T-cell (primary cell): ENCODE measurements around the gene PARVA. TPM values are rescaled to one million over a fixed set of nuclear protein-coding genes. Genes with fewer than 3 reads are reported as not detected.

Experiments used
- ATAC-seq, 4 experiments: fragments of 200-7000 bp in 3 of 4; fragments of 150-1000 bp in 1 of 4; cut with Tn5 transposase; replicated peaks in 1 of 4; 1 replicate in 3 of 4; 2 replicates in 1 of 4; pipeline ENCODE4 v1.10.0; 2021; ENCODE audit warnings: moderate library complexity in 3 of 4, mild to moderate bottlenecking in 2 of 4, moderate number of reproducible peaks in 1 of 4
- CTCF ChIA-PET, 2 donors: fragments of 300-600 bp; sonication (Branson Sonifier 250); formaldehyde crosslinking; loops; one replicate each; lab custom pipeline; 2022; ENCODE audit warnings: antibody characterized with exemption in 2 of 2; lab: Charles Lee
- POLR2A ChIA-PET, 2 donors: fragments of 300-600 bp; sonication (Branson Sonifier 250); formaldehyde crosslinking; loops; one replicate each; lab custom pipeline; 2022; ENCODE audit warnings: antibody characterized with exemption in 2 of 2; lab: Charles Lee
- DNase-seq, 35 experiments: peaks; one replicate each; pipeline versions ENCODE4 v3.0.0 to v3.0.0-alpha.2; 2013 to 2023
- H3K27ac ChIP-seq: one replicate; pipeline ENCODE4 v1.5.1; 2013; ENCODE audit warnings: low read length
- H3K27me3 ChIP-seq, 2 experiments: replicated peaks in 1 of 2; 1 replicate in 1 of 2; 2 replicates in 1 of 2; pipeline versions ENCODE4 v1.6.1 to v1.7.0; 2013; ENCODE audit warnings: low read length in 1 of 2, mixed read lengths in 1 of 2; ENCODE audit not compliant: control insufficient read depth in 2 of 2, insufficient read depth in 2 of 2; ENCODE audit errors: extremely low read depth in 1 of 2
- H3K36me3 ChIP-seq, 2 donors: 1 replicate in 1 of 2; 2 replicates in 1 of 2; pipeline versions ENCODE4 v1.6.1 to v1.7.0; 2013; ENCODE audit warnings: low read length in 1 of 2; ENCODE audit not compliant: control insufficient read depth in 2 of 2, insufficient read depth in 1 of 2; ENCODE audit errors: extremely low read depth in 1 of 2
- H3K4me1 ChIP-seq, 2 experiments: 1 replicate in 1 of 2; 2 replicates in 1 of 2; pipeline versions ENCODE4 v1.6.1 to v1.7.0; 2013; ENCODE audit warnings: low read length in 2 of 2, mixed read lengths in 1 of 2; ENCODE audit not compliant: insufficient read depth in 2 of 2, control insufficient read depth in 1 of 2; ENCODE audit errors: extremely low read depth in 1 of 2
- H3K4me3 ChIP-seq, 2 donors: 1 replicate in 1 of 2; 2 replicates in 1 of 2; pipeline versions ENCODE4 v1.5.1 to v1.7.0; 2013; ENCODE audit warnings: mild to moderate bottlenecking in 2 of 2, low read length in 1 of 2, moderate library complexity in 1 of 2; ENCODE audit not compliant: control insufficient read depth in 1 of 2; ENCODE audit errors: extremely low read depth in 1 of 2
- H3K9me3 ChIP-seq: 2 replicates; pipeline ENCODE4 v1.7.0; 2013
- H3K27ac Mint-ChIP-seq, 2 donors: one replicate each; pipeline ENCODE4 v1.8.0; 2020 to 2021; ENCODE audit warnings: mild to moderate bottlenecking in 2 of 2, mixed read lengths in 2 of 2
- H3K27me3 Mint-ChIP-seq, 2 donors: one replicate each; pipeline ENCODE4 v1.8.0; 2021 to 2022; ENCODE audit warnings: mixed read lengths in 2 of 2
- H3K36me3 Mint-ChIP-seq: one replicate; pipeline ENCODE4 v1.8.0; 2021; ENCODE audit warnings: mixed read lengths
- H3K4me1 Mint-ChIP-seq, 3 donors: one replicate each; pipeline ENCODE4 v1.8.0; 2020 to 2022; ENCODE audit warnings: mixed read lengths in 3 of 3, mild to moderate bottlenecking in 1 of 3
- H3K4me3 Mint-ChIP-seq, 3 donors: one replicate each; pipeline ENCODE4 v1.8.0; 2020 to 2022; ENCODE audit warnings: mild to moderate bottlenecking in 3 of 3, mixed read lengths in 3 of 3, moderate library complexity in 3 of 3
- H3K9me3 Mint-ChIP-seq, 3 donors: one replicate each; pipeline ENCODE4 v1.8.0; 2020 to 2022; ENCODE audit warnings: mixed read lengths in 3 of 3
- WGBS: methylation state at CpG from one replicate; pipeline ENCODE4 v1.1.5; 2013; ENCODE audit warnings: missing lambda C conversion rate; ENCODE audit not compliant: insufficient coverage; 5-methylcytosine and 5-hydroxymethylcytosine counted together
- total RNA-seq, 35 experiments: library from RNA in 6 of 35; stranded (reverse) in 6 of 35; fragments of 120-200 nt in 1 of 35; gene quantifications; one replicate each; pipeline versions ENCODE4 v1.2.1 to v1.2.4 and lab custom pipeline; 2013 to 2026

PARVA gene
- total RNA-seq, 5 donors from 2014 or later (not counting 1 experiment from before 2014, with no cell fraction given) = 0.41 to 0.93 (median 0.75) TPM

- ATAC-seq = no peak
- Histone ChIP-seq H3K4me1 (no peaks in the 10 kb centered on the region), H3K4me3 (no peak overlapping the region), H3K9me3 (no peaks in the 10 kb centered on the region), H3K27me3 (peaks cover 0 to 21% of the 10 kb centered on the region in 2 experiments), H3K36me3 (no peaks in the 10 kb centered on the region), H3K27ac (no peak overlapping the region)
- Mint-ChIP-seq H3K4me1 (no peaks in the 10 kb centered on the region), H3K36me3 (no peaks in the 10 kb centered on the region), H3K9me3 (no peaks in the 10 kb centered on the region), H3K27ac (no peak overlapping the region), H3K4me3 (no peak overlapping the region), H3K27me3 (peaks cover 7 to 9% of the 10 kb centered on the region in 2 donors)
- ChIA-PET POLR2A (no interaction called here), CTCF (no interaction called here)
- WGBS = 92% methylated on average over 4 of the region's 9 CpGs
- no peak for DNase-seq
Observed at GRCh38 chr11:12543596-12544415, 166.4 kb downstream of the PARVA start.

DNA sequence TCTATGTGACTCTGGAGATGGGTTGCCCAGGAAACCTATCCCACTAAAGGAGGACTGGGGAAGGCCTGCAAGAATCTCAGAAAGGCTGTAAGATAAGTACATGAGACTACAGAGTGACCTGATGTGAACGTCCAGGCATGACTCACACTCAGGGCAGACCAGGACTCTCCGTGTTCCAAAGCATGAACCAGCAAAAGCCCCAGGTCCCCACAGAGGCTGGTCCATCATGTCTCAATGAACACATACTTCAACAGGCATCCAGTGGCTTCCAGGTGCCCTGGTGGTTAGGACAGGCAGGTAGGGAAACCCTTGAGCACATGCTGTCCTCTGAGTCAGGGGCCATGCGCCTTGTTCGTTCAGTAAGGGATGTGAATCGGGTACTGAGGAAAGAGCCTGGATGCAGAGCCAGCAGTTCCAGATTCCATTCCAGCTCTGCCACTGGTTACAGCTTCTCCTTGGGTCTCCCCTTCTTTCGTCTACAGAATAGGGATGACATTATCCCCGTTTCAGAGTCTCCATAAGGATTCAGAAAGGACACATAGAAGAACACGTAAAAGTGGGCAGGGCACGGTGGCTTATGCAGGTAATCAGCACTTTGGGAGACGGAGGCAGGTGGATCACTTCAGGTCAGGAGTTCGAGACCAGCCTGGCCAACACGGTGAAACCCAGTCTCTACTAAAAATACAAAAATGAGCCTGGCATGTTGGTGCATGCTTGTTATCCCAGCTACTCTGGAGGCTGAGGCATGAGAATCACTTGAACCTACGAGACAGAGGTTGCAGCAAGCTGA is 167.8 kb downstream of the PARVA start:
- no peak overlapping the region for H3K27ac ChIP-seq
- Mint-ChIP-seq H3K4me1 (no peaks in the 10 kb centered on the region), H3K4me3 (no peak overlapping the region), H3K36me3 (no peaks in the 10 kb centered on the region), H3K27me3 (peaks cover 7 to 9% of the 10 kb centered on the region in 2 donors), H3K27ac (no peak overlapping the region), H3K9me3 (no peaks in the 10 kb centered on the region)
- H3K36me3 ChIP-seq = no peaks in the 10 kb centered on the region
- no peak overlapping the region for H3K4me3 ChIP-seq
- DNase-seq (no peak), ATAC-seq (no peak)
- POLR2A ChIA-PET = no interaction called here
- H3K4me1 ChIP-seq = no peaks in the 10 kb centered on the region
- peaks cover 0 to 19% of the 10 kb centered on the region in 2 experiments for H3K27me3 ChIP-seq
- no peaks in the 10 kb centered on the region for H3K9me3 ChIP-seq
- CTCF ChIA-PET = no interaction called here
- WGBS = 82% methylated on average over 9 of the region's 13 CpGs

DNA sequence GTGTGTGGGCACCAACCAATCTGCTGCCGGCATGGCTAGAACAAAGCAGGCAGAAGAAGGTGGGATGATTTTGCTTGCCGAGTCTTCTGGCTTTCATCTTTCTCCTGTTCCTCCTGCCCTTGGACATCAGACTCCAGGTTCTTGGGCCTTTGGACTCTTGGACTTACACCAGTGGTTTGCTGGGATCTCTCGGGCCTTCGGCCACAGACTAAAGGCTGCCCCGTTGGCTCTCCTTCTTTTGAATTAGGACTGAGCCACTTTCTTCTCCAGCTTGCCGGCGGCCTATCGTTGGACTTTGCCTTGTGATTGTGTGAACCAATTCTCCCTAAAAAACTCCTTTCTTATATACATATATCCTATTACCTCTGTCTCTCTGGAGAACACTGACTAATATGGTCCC is 168.8 kb downstream of the PARVA start:
- H3K9me3 Mint-ChIP-seq = no peaks in the 10 kb centered on the region
- H3K36me3 Mint-ChIP-seq = no peaks in the 10 kb centered on the region
- Histone ChIP-seq H3K4me3 (no peak overlapping the region), H3K27ac (no peak overlapping the region), H3K9me3 (no peaks in the 10 kb centered on the region), H3K27me3 (peaks cover 0 to 15% of the 10 kb centered on the region in 2 experiments), H3K4me1 (no peaks in the 10 kb centered on the region), H3K36me3 (no peaks in the 10 kb centered on the region)
- ATAC-seq (no peak), DNase-seq (no peak)
- 86% methylated on average over 8 of the region's 8 CpGs for WGBS
- POLR2A ChIA-PET = no interaction called here
- peaks cover 9 to 10% of the 10 kb centered on the region in 2 donors for H3K27me3 Mint-ChIP-seq
- H3K27ac Mint-ChIP-seq = no peak overlapping the region
- CTCF ChIA-PET = interaction anchor here in 1 of 2 donors (0.7 kb wide), 1 partner anchor 29 kb away, joined by 5 read pairs; no protein-coding TSS in a partner anchor
- no peak overlapping the region for H3K4me3 Mint-ChIP-seq
- H3K4me1 Mint-ChIP-seq = no peaks in the 10 kb centered on the region

DNA sequence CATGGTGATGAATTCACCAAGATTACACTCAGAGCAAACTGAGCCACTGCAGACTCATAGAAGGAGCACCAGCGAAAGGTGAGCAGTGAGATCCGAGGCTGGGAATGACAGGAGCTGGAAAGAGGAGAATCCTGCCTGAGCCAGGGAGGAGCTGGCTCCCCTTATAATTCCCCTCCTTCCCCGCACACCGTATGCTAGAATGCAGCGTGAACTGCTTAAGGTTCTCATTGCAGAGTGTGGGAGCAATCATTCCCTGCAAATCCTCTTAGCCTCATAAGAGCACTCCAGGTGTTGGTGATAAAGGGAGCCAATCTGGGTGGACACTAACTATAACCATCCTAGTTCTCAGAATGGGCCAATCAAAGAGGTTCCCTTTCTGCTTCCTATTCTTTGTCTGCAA is 169.3 kb downstream of the PARVA start:
- no peaks in the 10 kb centered on the region for H3K36me3 Mint-ChIP-seq
- H3K27me3 Mint-ChIP-seq = peaks cover 10 to 14% of the 10 kb centered on the region in 2 donors
- DNase-seq (no peak), ATAC-seq (no peak)
- H3K4me3 Mint-ChIP-seq = no peak overlapping the region
- no peak overlapping the region for H3K27ac Mint-ChIP-seq
- ChIA-PET CTCF (interaction anchor here in 1 of 2 donors (0.6 kb wide), 1 partner anchor 17 kb away, joined by 6 read pairs; no protein-coding TSS in a partner anchor), POLR2A (no interaction called here)
- Histone ChIP-seq H3K9me3 (no peaks in the 10 kb centered on the region), H3K4me1 (no peaks in the 10 kb centered on the region), H3K27ac (no peak overlapping the region), H3K36me3 (no peaks in the 10 kb centered on the region), H3K27me3 (peaks cover 0 to 17% of the 10 kb centered on the region in 2 experiments), H3K4me3 (no peak overlapping the region)
- no peaks in the 10 kb centered on the region for H3K9me3 Mint-ChIP-seq
- WGBS = 69% methylated on average over 2 of the region's 5 CpGs
- H3K4me1 Mint-ChIP-seq = no peaks in the 10 kb centered on the region

- H3K27ac Mint-ChIP-seq = no peak overlapping the region
- H3K4me3 Mint-ChIP-seq = no peak overlapping the region
- DNase-seq (no peak), ATAC-seq (no peak)
- H3K27ac ChIP-seq = no peak overlapping the region
- 69% methylated on average over 2 of the region's 5 CpGs for WGBS
- ChIA-PET POLR2A (no interaction called here), CTCF (no interaction called here)
- no peaks in the 10 kb centered on the region for H3K9me3 ChIP-seq
- H3K36me3 Mint-ChIP-seq = no peaks in the 10 kb centered on the region
- no peak overlapping the region for H3K4me3 ChIP-seq
- no peaks in the 10 kb centered on the region for H3K4me1 ChIP-seq
- H3K36me3 ChIP-seq = no peaks in the 10 kb centered on the region
- H3K27me3 ChIP-seq = peaks cover 0 to 9% of the 10 kb centered on the region in 2 experiments
- H3K27me3 Mint-ChIP-seq = peaks cover 15 to 16% of the 10 kb centered on the region in 2 donors
- H3K4me1 Mint-ChIP-seq = no peaks in the 10 kb centered on the region
- no peaks in the 10 kb centered on the region for H3K9me3 Mint-ChIP-seq
Observed at GRCh38 chr11:12547953-12548650, 170.7 kb downstream of the PARVA start.

- Mint-ChIP-seq H3K27ac (no peak overlapping the region), H3K9me3 (peaks cover 0 to 4% (median 0%) of the 10 kb centered on the region in 3 donors), H3K4me3 (no peak overlapping the region), H3K36me3 (no peaks in the 10 kb centered on the region), H3K4me1 (no peaks in the 10 kb centered on the region), H3K27me3 (peaks cover 16 to 27% of the 10 kb centered on the region in 2 donors)
- no peaks in the 10 kb centered on the region for H3K36me3 ChIP-seq
- H3K4me1 ChIP-seq = no peaks in the 10 kb centered on the region
- WGBS = 62% methylated on average over 2 of the region's 4 CpGs
- H3K27me3 ChIP-seq = peaks cover under 1 to 7% of the 10 kb centered on the region in 2 experiments
- POLR2A ChIA-PET = no interaction called here
- ATAC-seq (no peak), DNase-seq (no peak)
- CTCF ChIA-PET = no interaction called here
- no peak overlapping the region for H3K4me3 ChIP-seq
- no peaks in the 10 kb centered on the region for H3K9me3 ChIP-seq
- H3K27ac ChIP-seq = no peak overlapping the region
Observed at GRCh38 chr11:12552692-12553091, 175.3 kb downstream of the PARVA start.
